ENCODE data around the gene SLC30A7. TPM values are rescaled to one million over a fixed set of nuclear protein-coding genes. Genes with fewer than 3 reads are reported as not detected.

Gene SLC30A7
- total and polyA plus RNA-seq, 2 of the 13 experiments (the other 11 are each of a cell fraction or from before 2014, with no cell fraction given) = 8.3 to 40.8 TPM

DNA sequence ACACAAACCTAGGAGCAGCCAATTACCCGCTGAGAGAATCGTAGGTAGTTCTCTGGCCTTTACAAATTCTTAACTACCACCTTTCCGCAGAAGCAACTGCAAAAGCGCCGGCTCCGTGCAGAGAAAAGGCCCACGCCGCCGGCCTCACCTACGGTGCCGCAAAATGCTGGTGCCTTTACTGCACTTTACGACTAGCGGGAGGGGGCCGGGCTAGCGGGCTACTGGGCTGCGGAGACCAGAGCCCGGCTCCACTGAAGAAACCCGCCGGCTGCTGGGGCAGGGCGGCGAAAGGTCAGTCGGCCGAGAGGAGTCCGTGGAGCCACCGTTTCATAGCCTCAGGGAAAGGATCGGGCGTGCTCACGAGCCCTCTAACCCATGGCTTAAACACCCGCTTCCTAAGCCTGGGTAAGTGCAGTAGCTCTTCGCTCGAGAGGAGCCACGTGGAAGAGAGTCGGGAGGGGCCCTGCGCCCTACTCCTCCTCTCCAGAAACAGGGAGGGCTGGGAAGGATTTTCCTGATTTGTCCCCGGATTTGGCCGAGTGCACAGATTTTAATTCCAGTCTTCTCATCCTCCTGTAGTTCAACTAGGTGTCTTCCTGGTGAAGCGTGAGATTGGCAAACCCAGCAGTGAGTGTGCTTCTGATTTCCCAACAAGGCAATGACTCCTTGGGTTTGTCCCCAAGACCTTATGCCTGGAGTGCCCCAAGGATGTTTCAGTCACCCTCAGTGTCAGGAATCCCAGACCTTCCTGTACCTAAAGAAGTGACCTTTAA, 130.0 kb downstream of the SLC30A7 start, which contains the start of gene DPH5 (continued):
- TF ChIP-seq, protein P1, sequence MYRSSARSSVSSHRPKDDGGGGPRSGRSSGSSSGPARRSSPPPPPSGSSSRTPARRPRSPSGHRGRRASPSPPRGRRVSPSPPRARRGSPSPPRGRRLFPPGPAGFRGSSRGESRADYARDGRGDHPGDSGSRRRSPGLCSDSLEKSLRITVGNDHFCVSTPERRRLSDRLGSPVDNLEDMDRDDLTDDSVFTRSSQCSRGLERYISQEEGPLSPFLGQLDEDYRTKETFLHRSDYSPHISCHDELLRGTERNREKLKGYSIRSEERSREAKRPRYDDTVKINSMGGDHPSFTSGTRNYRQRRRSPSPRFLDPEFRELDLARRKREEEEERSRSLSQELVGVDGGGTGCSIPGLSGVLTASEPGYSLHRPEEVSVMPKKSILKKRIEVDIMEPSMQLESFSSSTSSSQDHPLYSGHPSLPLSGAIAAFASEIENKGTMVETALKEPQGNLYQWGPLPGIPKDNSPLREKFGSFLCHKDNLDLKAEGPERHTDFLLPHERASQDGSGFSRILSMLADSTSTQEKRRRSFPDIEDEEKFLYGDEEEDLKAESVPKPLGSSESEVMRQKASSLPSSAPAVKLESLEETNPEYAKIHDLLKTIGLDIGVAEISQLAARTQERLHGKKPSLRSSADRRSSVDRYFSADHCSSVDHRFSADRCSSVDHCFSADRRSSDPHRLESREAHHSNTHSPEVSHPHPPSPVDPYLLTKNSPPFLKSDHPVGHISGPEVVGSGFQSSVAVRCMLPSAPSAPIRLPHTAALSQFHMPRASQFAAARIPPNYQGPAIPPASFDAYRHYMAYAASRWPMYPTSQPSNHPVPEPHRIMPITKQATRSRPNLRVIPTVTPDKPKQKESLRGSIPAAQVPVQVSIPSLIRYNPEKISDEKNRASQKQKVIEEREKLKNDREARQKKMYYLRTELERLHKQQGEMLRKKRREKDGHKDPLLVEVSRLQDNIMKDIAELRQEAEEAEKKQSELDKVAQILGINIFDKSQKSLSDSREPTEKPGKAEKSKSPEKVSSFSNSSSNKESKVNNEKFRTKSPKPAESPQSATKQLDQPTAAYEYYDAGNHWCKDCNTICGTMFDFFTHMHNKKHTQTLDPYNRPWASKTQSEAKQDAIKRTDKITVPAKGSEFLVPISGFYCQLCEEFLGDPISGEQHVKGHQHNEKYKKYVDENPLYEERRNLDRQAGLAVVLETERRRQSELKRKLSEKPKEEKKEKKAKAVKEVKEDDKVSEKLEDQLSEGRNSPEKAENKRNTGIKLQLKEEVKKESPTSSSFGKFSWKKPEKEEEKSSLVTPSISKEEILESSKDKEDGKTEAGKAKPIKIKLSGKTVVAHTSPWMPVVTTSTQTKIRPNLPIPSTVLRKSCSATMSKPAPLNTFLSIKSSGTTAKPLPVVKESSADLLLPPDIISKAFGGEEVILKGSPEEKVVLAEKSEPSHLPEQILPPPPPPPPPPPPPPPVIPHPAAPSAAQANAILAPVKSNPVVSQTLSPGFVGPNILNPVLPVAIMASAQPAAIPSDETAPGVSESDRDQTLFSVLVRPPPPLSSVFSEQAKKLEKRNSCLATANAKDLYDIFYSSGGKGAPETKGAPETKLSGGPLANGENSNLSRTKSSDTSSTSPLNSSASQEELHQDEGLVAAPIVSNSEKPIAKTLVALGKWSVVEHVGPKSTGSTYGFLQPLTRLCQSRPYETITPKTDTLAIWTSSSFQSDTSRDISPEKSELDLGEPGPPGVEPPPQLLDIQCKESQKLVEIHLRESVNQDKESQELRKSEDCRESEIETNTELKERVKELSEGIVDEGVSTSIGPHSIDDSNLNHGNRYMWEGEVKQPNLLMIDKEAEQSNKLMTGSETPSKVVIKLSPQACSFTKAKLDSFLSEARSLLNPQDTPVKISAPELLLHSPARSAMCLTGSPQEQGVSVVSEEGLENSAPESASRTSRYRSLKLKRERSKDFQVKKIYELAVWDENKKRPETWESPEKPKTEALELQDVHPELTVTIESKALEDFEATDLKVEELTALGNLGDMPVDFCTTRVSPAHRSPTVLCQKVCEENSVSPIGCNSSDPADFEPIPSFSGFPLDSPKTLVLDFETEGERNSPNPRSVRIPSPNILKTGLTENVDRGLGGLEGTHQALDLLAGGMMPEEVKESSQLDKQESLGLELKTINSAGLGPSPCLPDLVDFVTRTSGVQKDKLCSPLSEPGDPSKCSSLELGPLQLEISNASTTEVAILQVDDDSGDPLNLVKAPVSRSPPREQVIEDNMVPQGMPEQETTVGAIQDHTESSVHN (CRISPR knock-in tag; IDR thresholded peaks at IDR 0.05) = no peak
- TF ChIP-seq PHF8 (CRISPR knock-in tag; IDR thresholded peaks at IDR 0.05) (peak; percentile 96), ZNF230 (CRISPR knock-in tag; IDR thresholded peaks at IDR 0.05) (no peak), ZBTB25 (CRISPR knock-in tag; IDR thresholded peaks at IDR 0.05) (no peak; the same call in 1 of the 2 replicates), RFXANK (CRISPR knock-in tag; IDR thresholded peaks at IDR 0.05) (no peak), ZNF678 (CRISPR knock-in tag; IDR thresholded peaks at IDR 0.05) (no peak), ZNF24 (IDR thresholded peaks at IDR 0.05) (no peak), TEAD2 (CRISPR knock-in tag; IDR thresholded peaks at IDR 0.05) (no peak), EHMT2 (IDR thresholded peaks at IDR 0.05; ENCODE audit: borderline replicate concordance, low read depth, low read length) (no peak), DDIT3 (CRISPR knock-in tag; IDR thresholded peaks at IDR 0.05) (no peak), YEATS2 (CRISPR knock-in tag; IDR thresholded peaks at IDR 0.05; ENCODE audit: borderline replicate concordance) (peak; percentile 94; the same call in 1 of the 2 replicates), STAT5B (CRISPR knock-in tag; IDR thresholded peaks at IDR 0.05) (no peak; the same call in 1 of the 2 replicates), ZEB1 (IDR thresholded peaks at IDR 0.05; ENCODE audit: insufficient replicate concordance, low read depth) (no peak), ADNP (CRISPR knock-in tag; IDR thresholded peaks at IDR 0.05) (no peak), CBX2 (IDR thresholded peaks at IDR 0.05; ENCODE audit: low read depth, low read length) (no peak), CBX2 (CRISPR knock-in tag; IDR thresholded peaks at IDR 0.05; ENCODE audit: low read depth) (no peak), ZFP62 (CRISPR knock-in tag; IDR thresholded peaks at IDR 0.05) (no peak), MAFG (CRISPR knock-in tag; IDR thresholded peaks at IDR 0.05) (no peak), DNMT3B (CRISPR knock-in tag; conservative IDR thresholded peaks at IDR 0.05) (no peak), FOXO1 (CRISPR knock-in tag; IDR thresholded peaks at IDR 0.05) (peak; percentile 59; the same call in 1 of the 2 replicates), ZNF639 (CRISPR knock-in tag; conservative IDR thresholded peaks at IDR 0.05) (no peak)
